22Rv1 (cell line): ENCODE data around the gene MISP3.

Source experiments
- CTCF ChIP-seq: fragments of 450-650 bp; IDR thresholded peaks from 2 replicates; pipeline ENCODE4 v1.5.1; 2017; ENCODE audit warnings: mild to moderate bottlenecking
- ZFX ChIP-seq: fragments of 450-650 bp; IDR thresholded peaks from 2 replicates; pipeline ENCODE4 v1.6.1; 2017; ENCODE audit warnings: antibody characterized with exemption, borderline replicate concordance

- TF ChIP-seq CTCF (no peak), ZFX (no peak)
Observed at GRCh38 chr19:14118165-14119051, 45.8 kb downstream of the MISP3 start.
